Muscle of back (tissue), 11 donors: ENCODE results near the gene LKAAEAR1. TPM values are rescaled to one million over a fixed set of nuclear protein-coding genes. Genes with fewer than 3 reads are reported as not detected.
A peak's percentile ranks its signal among the peaks of the same experiment; 100 is the strongest.

Source experiments
- DNase-seq, 3 donors: peaks; one replicate each; pipeline versions ENCODE4 v3.0.0 to v3.0.0-alpha.2; 2013
- polyA plus RNA-seq, 10 donors: library from polyadenylated mRNA; unstranded; fragments of 120-200 nt; gene quantifications; one replicate each; pipeline ENCODE4 v1.2.1, GENCODE V29; 2013; ENCODE audit not compliant: insufficient read length in 10 of 10

Gene LKAAEAR1
- polyA plus RNA-seq, 10 donors: 0.16 to 0.38 (median 0.23) TPM; not detected in 7

DNA sequence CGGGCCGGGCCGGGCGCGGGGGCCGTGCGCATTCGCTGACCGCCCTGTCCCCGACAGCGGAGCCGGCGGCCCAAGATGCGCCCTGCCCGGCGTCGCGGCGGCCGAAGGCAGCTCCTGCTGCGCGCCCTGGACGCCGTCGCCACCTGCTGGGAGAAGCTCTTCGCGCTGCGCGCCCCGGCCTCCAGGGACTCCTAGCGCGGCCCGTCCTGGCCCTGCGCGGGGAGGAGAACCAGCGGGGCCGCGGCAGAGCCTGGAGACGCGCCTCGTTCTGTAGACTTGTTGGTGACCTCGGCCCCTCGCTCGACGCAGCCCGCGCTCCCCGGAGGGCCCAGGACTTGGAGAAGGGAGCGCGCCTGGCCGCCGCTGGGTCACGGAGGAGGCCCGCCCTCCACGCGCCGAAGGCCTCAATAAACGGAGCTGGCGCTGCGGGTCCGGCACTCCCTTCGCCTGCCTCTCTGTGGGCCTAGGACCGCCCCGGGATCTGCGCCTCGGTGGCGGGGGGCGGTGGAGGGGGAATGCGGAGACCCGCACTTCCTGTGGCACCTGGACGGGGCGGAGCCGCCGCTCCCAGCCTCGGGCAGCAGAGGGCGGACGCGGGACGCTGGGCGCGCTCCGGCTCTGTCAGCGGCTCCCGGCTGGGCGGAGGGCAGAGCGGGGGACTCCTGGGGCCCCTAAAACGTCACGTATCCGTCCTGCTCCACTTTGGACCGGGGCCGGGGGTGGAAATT lies 45.5 kb downstream of the LKAAEAR1 start:
- peak; percentile 18 to 82 (median 58) for DNase-seq

DNA sequence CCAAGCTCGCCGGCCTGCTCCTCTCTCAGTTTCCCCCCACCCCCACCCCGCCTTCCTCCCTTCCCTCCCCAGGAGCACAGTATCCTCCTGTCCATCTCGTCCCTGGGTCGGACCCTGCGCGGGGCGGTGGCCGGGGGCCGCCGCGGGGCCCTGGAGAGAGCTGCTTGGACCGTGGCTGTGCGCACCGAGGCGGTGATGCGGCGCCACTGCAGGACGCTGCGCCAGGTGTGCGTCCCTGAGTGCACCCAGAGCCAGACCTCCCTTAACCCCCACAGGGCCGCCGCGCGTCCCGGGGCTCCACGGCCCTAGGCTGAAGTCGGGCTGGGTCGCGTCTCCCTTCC lies 46.0 kb downstream of the LKAAEAR1 start:
- no peak for DNase-seq

DNA sequence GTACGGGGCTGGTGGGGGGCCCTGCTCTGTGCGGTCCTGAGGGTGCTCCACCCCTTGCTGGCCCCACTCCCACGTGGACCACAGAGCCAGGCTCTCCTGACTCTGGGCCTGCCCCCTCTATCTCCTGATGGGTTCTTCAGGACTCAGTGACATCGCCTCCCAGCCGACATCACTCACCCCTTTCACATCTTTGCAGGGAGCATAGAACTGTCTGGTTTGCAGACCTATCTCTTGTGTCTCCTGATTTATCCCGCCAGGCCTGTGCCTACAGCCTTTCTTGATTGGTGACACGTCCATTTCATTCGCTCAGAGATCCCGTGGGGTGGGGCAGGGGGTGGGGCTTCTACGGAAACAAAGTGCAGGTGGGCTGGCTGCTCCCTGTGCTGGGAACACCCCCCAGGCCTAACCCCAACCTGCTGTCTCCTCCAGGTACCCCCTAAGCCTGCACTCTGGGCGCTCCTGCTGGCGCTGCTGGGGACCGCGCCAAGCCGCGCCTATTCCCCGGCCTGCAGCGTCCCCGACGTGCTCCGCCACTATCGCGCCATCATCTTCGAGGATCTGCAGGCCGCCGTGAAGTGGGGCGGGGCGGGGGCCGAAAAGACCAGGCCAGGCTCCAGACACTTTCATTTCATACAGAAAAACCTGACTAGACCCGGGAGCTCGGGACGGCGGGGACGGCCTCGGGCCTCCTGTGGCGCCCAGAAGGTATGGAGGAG lies 46.5 kb downstream of the LKAAEAR1 start:
- DNase-seq: no peak

DNA sequence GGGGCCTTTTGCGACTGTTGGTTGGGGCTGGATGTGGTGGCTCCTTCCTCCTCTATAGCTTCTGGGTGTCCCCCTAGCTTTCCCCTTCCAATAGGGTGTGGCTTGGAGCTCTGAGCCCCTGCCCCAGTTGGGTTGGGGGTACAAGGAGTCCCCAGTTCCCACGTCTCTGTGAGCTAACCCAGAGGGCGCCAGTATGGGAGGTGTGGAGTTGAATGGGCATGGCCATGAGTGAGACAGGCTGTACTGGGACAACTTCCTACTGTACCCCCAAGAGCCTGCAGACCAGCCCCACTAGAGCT lies 47.0 kb downstream of the LKAAEAR1 start:
- no peak for DNase-seq

DNA sequence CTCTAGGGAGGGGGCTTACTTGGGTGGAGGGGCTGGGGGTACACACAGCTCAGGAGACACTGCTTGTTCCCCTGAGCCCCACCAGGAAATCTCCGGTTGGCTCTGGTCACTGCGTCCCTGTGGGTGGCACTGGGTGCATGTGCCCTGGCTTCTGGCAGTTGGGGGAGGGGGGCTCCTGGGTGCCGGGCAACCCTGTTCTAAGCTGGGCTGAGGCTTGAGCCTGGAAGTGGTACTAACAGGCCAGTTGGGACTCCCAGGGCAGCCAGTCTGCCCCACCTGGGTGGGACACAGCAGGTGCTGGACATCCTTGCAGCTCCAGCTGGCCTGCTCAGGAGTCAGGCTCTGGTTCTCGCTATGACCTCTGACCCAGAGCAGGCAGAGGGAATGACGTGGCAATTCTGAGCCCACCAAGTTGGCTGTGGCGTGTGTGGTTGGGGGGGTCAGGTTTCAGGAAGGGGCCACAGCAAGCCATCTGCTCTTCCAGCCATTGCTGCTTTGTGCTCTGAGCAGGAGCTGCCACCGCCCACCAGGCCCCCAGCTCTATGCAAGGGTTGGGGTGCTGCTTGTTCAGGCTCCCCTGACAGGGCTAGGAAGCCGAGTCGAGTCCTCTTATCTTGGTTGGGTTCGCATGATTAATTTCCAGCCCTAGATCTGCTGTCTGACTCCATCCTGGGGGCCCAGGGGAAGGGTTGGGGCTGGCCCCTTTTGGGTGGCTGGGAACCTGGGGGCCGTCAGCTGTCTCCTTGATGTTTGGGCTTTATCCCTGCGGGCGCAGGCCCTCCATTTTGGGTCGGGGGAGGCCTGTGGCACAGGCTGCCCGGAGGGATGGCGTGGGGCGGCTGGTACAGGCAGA lies 47.6 kb downstream of the LKAAEAR1 start:
- DNase-seq: no peak

DNA sequence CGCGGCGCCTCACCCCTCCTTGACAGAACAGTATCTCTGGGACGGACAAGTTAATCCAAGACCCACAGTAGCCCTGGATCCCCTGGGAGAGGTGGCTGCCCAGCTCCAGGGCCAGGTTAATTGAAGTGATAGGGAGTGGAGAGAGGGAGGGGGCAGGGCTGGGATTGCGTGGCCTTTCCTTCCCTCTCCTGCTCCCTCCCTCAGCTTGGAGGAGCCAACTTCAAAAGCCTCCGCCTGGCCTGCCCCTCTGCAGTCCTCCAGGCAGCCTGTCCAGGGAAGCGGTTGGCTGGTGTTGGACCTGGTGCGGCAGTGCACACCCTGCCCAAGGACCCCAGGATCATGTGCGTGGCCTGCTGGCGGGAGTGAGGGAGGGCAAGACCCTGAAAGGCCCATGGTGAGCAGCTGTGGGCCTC lies 48.3 kb downstream of the LKAAEAR1 start, which contains the start of gene C20orf204:
Gene C20orf204, plus strand, starts transcription at position 250 of the 413 bp plus-strand sequence. Its CDS starts 142 bp downstream, at position 392.
- no peak for DNase-seq

DNA sequence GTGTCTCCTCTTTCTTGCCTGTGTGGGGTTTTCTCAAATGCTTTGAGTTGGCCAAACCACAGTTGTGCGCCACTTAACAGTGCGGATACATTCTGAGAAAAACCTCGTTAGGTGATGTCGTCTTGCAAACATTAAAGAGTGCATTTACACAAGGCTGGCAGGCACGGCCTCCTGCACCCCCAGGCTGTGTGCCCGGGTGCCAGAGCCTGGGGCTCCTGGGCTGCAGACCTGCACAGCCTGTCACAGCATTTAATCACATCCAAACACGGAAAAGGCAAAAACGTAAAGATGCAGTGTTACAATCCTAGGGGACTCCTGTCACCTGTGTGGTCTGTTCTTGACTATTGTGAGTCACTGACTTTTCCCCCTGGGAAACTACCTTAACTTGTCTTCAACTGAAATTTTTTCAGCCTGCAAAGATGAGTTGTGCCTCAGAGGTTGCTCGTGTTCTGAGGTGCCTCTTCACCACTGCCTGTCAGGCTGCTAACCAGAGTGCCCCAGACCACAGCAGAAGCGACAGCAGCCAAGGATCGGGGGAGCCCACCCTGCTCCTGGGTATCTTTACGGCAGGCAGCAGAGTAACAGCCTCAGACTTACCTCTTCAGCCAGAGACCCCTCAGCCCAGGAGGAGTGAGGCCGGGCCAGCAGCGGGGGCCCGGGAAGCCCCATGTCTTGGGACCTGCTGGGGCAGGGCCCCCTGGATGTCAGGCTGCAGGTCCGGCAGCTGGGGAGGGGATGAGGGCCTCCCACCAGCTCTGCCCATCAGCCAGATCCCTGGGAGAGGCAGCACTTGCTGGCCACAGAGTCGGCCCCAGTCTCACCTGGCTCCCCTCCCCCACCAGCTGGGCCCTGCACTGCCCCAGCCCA lies 48.9 kb downstream of the LKAAEAR1 start:
- no peak for DNase-seq

DNA sequence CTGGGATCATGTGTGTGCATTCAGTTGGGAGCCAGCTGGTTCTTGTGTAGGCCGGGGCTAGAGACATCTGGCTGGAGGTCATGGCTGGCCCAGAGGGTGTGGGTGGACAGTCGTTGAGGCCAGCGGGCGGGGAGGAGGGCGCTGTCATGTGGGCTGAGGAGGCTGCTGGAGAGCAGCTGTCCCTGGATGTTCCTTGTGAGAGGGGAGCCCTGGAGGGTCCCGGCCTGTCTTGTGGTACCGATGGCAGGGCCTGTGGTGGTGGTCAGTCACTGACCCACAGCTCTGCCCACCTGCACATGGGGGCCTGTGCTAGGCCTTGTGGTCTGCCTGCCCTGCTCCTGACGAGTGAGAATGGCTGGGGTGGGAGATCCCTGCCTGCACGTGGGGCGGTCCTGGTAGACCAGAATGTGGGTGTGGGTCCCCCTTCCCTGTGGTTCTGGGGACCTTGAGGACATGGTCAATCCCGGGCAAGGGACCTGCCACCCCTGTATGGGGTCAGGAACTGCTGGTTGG lies 50.2 kb downstream of the LKAAEAR1 start:
- DNase-seq: no peak

Other genes starting within 250 kb of the LKAAEAR1 start
- gene ABHD16B, start 222.9 kb downstream of the LKAAEAR1 start, polyA plus RNA-seq: not detected
- gene TPD52L2, start 219.1 kb downstream of the LKAAEAR1 start, polyA plus RNA-seq: 10 to 100 TPM; 65.5 to 85.7 (median 77.4) TPM
- 10 to 100 TPM; 24.0 to 32.5 (median 29.9) TPM for gene DNAJC5, start 189.3 kb downstream of the LKAAEAR1 start, polyA plus RNA-seq
- gene UCKL1, start 128.0 kb downstream of the LKAAEAR1 start, polyA plus RNA-seq: 10 to 100 TPM; 28.3 to 58.9 (median 41.3) TPM
- gene ZNF512B, start 114.5 kb downstream of the LKAAEAR1 start, polyA plus RNA-seq: 10 to 100 TPM; 19.3 to 30.6 (median 23.8) TPM
- gene SAMD10, start 104.8 kb downstream of the LKAAEAR1 start, polyA plus RNA-seq: 1 to 10 TPM; 2.1 to 4.2 (median 3.0) TPM
- 10 to 100 TPM; 45.9 to 58.2 (median 52.8) TPM for gene PRPF6, start 103.3 kb downstream of the LKAAEAR1 start, polyA plus RNA-seq
- 1 to 10 TPM in 2 of 10 donors, under 1 TPM in 8; 0.42 to 1.1 (median 0.66) TPM for gene C20orf204, start 48.2 kb downstream of the LKAAEAR1 start, polyA plus RNA-seq
- 10 to 100 TPM in 7 of 10 donors, 1 to 10 TPM in 3; 7.0 to 16.8 (median 10.7) TPM for gene SOX18, start 34.8 kb downstream of the LKAAEAR1 start, polyA plus RNA-seq
- 10 to 100 TPM; 38.5 to 50.1 (median 42.5) TPM for gene TCEA2, start 21.2 kb downstream of the LKAAEAR1 start, polyA plus RNA-seq
- gene RGS19, start 4.9 kb downstream of the LKAAEAR1 start, polyA plus RNA-seq: 10 to 100 TPM in 1 of 10 donors, 1 to 10 TPM in 9; 4.4 to 10.2 (median 5.6) TPM
- gene OPRL1, start 4.3 kb downstream of the LKAAEAR1 start, polyA plus RNA-seq: 1 to 10 TPM in 8 of 10 donors, under 1 TPM in 2; 0.71 to 1.8 (median 1.1) TPM
- gene NPBWR2, start 23.2 kb upstream of the LKAAEAR1 start, polyA plus RNA-seq: not detected
- gene MYT1, start 80.1 kb upstream of the LKAAEAR1 start, polyA plus RNA-seq: under 1 TPM; 0.05 to 0.78 (median 0.11) TPM
- gene PCMTD2, start 171.3 kb upstream of the LKAAEAR1 start, polyA plus RNA-seq: 10 to 100 TPM; 44.3 to 89.0 (median 58.3) TPM